Left lobe of liver (tissue), 2 donors: ENCODE measurements around the gene MOGAT1. TPM values are rescaled to one million over a fixed set of nuclear protein-coding genes. Genes with fewer than 3 reads are reported as not detected.
"Not testable (repeated sequence)": the region's sequence is repeated elsewhere in the genome, so short reads cannot be mapped to it uniquely, and the experiment has no call there.

Experiments used
- ATAC-seq: fragments of 200-7000 bp; cut with Tn5 transposase; one replicate; pipeline ENCODE4 v1.9.1; 2020; ENCODE audit warnings: mild to moderate bottlenecking, moderate library complexity
- DNase-seq: peaks from one replicate; pipeline ENCODE4 v3.0.0-alpha.2; 2020; ENCODE audit warnings: low spot score
- total RNA-seq: library from RNA; stranded (reverse); gene quantifications from one replicate; pipeline ENCODE4 v1.2.1, GENCODE V29; 2021
- donor health status: DM: no; HTN: no; CAD: no; lungs with moderate emphysema.
- donor health status: DM: no; HTN: yes; CAD: no.

MOGAT1 gene
- total RNA-seq, 1 donor from 2014 or later: 10.2 TPM

DNA sequence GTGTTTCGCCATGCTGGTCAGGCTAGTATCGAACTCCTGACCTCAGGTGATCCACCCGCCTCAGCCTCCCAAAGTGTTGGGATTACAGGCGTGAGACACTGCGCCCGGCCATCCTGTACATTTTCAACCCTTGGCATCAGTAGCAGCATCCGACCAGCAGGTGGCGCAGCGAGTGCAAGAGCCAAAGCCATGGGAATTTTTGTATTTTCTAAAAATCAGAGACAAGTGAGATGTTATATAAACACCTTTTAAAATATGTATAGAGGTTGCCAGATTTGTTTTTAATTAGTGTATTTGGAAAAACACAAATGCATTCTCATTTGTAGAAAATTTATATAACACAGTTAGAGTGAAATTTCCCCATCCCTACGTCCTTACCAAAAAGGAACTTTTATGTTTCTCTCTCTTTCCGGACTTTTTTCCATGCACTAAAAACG is 36.8 kb downstream of the MOGAT1 start:
- ATAC-seq: peak; percentile 86

DNA sequence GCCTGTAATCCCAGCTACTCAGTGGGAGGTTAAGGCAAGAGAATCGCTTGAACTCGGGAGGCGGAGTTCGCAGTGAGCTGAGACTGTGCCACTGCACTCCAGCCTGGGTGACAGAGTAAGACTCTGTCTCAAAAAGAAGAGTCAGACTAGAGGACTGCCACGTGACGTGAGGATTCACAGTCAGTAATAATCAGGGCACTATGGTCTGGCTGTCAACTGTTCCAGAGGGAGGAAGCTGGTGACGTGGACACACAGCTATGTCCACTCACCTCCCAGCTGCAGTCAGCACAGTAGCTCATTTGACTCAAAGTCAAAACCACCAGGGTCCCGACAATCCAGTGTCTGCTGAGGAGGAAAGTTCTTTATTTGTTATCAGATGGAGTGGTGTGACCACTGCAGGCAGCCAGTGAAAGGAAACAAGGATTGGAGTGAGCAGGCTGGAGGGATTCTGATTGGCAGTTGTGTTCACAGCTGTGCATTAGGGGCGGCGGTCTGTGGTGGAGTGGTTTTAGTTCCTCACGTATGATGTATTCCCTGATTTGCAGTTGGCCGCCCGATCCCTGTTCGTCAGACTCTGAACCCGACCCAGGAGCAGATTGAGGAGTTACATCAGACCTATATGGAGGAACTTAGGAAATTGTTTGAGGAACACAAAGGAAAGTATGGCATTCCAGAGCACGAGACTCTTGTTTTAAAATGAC is 37.9 kb downstream of the MOGAT1 start:
- ATAC-seq (peak; percentile 51), DNase-seq (no peak)

More for the DNA sequence above, 36.8 kb downstream of the MOGAT1 start:
- DNase-seq: peak; percentile 74

GRCh38 chr2:222710736-222711135 is 39.3 kb downstream of the MOGAT1 start:
- ATAC-seq (no peak), DNase-seq (no peak)

DNA sequence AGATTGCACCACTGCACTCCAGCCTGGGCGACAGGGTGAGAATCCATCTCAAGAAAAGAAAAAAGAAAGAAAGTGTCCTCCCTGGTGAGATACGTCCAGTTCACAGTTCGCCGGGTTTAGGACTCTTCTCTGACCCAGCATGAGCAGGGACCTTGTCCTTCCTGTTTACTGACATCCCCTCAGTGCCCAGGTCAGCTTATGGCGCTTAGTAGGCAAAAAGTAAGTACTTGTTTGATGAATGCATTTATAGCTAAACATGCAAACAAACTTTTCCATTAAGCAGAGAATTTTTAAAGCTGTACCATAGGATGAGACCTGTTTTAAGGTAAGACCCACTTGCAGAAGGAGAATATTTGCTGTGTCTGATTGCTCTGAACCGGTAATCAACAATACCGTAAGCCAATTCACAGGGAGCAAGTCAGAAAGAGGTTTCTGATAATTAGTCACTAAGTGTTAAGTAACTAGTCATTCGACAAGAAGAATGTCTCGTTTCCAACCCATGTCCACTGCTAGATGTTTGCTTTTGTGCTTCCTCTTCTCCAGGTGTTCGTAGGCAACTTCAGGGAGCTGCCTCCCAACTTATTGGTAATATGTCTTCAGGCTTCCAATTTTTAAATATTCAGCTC is 40.0 kb downstream of the MOGAT1 start:
- DNase-seq (no peak), ATAC-seq (no peak)

DNA sequence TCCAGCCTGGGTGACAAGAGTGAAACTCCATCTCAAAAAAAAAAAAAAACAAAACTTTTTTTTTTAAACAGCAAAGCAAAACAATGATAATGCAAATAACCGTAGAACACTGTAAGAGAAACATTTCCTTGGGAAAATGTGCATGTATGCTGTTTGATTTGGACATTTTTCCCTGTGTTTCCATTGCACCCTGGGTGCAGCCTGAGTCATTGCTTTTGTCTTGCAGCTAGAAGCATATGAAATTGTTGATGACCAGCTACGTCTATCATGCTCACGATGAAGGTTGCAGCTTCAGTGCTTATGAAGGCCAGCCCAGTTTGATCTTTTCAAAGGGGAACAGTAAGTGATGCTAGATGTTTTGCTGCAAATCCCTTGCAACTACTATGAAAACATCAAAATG is 41.5 kb downstream of the MOGAT1 start:
- DNase-seq: no peak
- ATAC-seq: no peak

GRCh38 chr2:222714361-222715241 is 43.1 kb downstream of the MOGAT1 start:
- peak; percentile 39 for ATAC-seq
- no peak for DNase-seq

DNA sequence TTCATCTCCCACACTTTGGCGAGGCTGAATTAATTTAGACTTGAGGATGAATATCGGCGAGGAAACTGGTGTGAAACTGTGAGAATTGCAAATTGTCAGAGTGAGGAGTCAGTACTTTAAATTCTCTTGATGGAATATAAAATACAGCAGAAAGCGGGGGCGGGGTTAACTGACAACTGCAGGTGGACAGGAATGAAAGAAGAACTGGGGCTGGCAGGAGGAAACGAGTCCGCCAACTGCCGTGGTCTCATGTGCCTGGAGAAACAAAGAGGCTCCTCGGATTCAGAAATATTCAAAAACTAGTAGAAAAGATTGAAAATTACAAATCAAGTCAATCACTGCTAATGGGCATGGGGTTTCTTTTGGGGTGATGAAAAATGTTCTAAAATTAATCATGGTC is 44.3 kb downstream of the MOGAT1 start:
- ATAC-seq: no peak
- no peak for DNase-seq

DNA sequence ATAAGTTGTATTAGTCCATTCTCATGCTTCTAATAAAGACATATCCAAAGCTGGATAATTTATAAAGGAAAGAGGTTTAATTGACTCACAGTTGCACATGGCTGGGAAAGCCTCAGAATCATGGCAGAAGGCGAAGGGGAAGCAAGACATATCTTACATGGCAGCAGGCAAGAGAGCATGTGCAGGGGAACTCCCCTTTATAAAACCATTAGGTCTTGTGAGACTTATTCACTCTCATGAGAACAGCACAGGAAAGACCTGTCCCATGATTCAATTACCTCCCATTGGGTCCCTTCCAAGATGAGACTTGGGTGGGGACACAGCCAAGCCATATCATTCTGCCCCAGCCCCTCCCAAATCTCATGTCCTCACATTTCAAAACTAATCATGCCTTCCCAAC is 48.3 kb downstream of the MOGAT1 start:
- ATAC-seq, DNase-seq: not testable (repeated sequence)

DNA sequence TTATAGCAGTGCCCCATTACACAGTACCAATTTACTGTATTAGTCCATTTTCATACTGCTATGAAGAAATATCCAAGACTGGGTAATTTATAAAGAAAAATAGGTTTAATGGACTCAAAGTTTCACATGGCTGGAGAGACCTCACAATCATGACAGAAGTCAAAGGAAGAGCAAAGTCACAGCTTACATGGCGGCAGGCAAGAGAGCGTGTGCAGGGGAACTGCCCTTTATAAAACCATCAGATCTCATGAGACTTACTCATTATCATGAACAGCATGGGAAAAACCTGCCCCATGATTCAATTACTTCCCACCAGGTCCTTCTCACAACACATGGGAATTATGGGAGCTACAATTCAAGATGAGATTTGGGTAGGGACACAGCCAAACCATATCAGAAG is 50.1 kb downstream of the MOGAT1 start:
- not testable (repeated sequence) for ATAC-seq, DNase-seq

GRCh38 chr2:222722327-222722946 is 51.0 kb downstream of the MOGAT1 start:
- no peak for DNase-seq
- ATAC-seq: no peak

GRCh38 chr2:222724208-222724607 is 52.8 kb downstream of the MOGAT1 start:
- DNase-seq (no peak), ATAC-seq (no peak)

GRCh38 chr2:222728621-222729020 is 57.2 kb downstream of the MOGAT1 start:
- ATAC-seq (no peak), DNase-seq (no peak)

DNA sequence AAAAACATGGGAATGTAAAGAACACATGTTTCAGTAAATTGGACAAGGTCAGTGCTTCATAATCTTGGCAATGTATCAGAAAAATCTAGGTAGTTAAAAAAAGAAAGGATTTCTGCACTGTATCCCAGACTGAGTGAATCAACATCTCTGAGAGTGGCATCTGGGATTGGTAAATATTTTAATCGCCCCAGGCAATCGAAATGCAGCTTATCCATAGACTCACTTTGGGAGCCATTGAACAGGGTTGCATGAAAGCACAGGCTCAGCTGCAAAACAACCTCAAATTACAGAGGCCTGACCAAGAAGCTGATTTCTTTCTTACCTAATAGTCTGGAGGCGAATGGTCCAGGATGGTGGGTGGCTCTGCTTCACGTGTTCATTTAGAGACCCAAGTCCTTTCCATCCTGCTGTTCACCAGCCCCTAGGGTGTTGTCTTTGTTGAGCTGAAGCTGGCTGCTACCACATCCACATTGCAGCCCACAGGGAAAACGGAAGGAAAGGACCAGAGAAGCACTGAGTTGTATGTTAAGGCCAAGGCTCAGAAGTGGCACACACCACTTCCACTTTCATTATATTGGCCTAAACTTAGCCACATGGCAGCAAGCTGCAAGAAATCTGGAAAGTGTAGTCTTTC is 59.0 kb downstream of the MOGAT1 start:
- ATAC-seq: no peak
- DNase-seq: no peak

DNA sequence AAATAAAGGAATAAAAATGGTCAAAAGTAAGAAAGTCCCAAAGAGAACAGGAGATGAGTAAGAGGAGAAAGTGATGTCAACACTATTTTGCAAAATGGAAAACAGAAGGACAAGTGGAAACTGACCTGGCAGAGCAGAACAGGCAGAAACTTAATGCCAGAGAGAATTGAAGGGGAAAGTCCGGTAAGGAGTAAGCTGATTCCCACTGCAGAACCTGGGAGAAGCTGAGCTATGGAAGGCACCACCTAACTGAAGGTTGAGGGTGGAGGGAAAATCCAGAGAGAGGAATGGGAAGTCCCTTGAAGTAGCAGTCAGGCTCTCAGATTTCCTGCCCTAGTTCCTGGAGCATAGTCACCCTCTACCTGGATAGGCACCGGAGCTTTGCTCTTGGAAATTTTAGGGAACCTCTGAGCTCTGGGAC is 59.8 kb downstream of the MOGAT1 start:
- ATAC-seq: no peak
- DNase-seq: no peak

DNA sequence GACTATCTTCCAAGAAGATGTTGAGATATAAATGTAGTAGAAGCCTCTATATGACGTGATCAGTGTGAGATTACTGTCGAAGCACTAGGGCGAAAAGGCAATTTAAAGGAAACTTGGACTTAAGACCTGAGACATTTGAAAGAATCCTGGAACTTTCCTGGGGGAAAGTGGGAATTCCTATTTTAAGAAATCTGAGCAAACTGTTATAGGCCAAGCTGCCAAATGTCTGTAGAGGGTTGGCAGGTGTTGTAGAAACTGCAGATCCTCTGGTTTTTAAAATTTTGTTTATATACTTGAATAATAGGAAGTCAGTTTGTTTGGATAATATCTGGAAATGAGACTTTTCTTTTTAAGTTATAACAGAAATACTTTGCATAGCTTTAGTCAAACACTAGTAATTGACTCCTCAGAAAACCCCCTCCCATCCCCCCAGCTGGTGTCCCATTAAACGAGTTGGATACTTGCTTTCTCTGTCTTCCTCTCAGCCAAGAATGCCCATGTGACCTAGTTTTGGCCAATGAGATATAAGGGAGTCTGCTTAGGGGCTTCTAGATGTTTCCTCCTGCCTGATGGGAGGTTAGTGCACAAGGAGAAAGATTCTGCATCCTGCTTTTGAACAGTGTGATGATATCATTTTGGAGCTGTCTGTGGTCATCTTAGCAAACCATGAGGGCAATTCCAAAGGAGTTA is 61.2 kb downstream of the MOGAT1 start:
- ATAC-seq (no peak), DNase-seq (no peak)

- ATAC-seq (no peak), DNase-seq (no peak)
These were observed 62.0 kb downstream of the MOGAT1 start for GRCh38 chr2:222733470-222733845.

GRCh38 chr2:222733846-222734702 is 62.6 kb downstream of the MOGAT1 start:
- ATAC-seq (peak; percentile 24), DNase-seq (no peak)

GRCh38 chr2:222734703-222735014 is 63.2 kb downstream of the MOGAT1 start:
- DNase-seq (no peak), ATAC-seq (no peak)

GRCh38 chr2:222736301-222736700 is 64.8 kb downstream of the MOGAT1 start:
- no peak for DNase-seq
- ATAC-seq: peak; percentile 16
